K562 (cell line): ENCODE measurements around the gene HARS2. TPM values are rescaled to one million over a fixed set of nuclear protein-coding genes. Genes with fewer than 3 reads are reported as not detected.

Experiments
- ATF3 ChIP-seq, 2 experiments: fragments of 450-650 bp in 1 of 2; sonication (generic) in 1 of 2; formaldehyde crosslinking in 1 of 2; IDR thresholded peaks in 1 of 2; conservative IDR thresholded peaks in 1 of 2; 2 replicates each; pipeline versions ENCODE4 v1.6.1 to v1.8.1; 2016 to 2023; ENCODE audit warnings: mild to moderate bottlenecking in 2 of 2, moderate library complexity in 2 of 2, inconsistent platforms in 1 of 2, missing genetic modification reagents in 1 of 2
- DLX4 ChIP-seq: fragments of 250-450 bp; sonication (Bioruptor Pico); IDR thresholded peaks from 2 replicates; pipeline ENCODE4 v1.6.1; 2021; ENCODE audit warnings: mild to moderate bottlenecking
- EP300 ChIP-seq: IDR thresholded peaks from 2 replicates; pipeline ENCODE4 v1.6.1; 2012; ENCODE audit warnings: low read length, improper control_type of control experiment
- EWSR1 ChIP-seq: fragments of 450-650 bp; IDR thresholded peaks from 2 replicates; pipeline ENCODE4 v1.6.1; 2018; ENCODE audit warnings: borderline replicate concordance, mild to moderate bottlenecking, low read depth, moderate library complexity; ENCODE audit not compliant: partially characterized antibody
- HLTF ChIP-seq: fragments of 450-650 bp; IDR thresholded peaks from 2 replicates; pipeline ENCODE4 v1.6.1; 2016
- KLF10 ChIP-seq: fragments of 250-450 bp; sonication (Bioruptor Pico); IDR thresholded peaks from 2 replicates; pipeline ENCODE4 v1.6.1; 2021; ENCODE audit warnings: matching md5 sums
- POLR2A ChIP-seq: fragments of 450-650 bp; conservative IDR thresholded peaks from 2 replicates; pipeline ENCODE4 v1.6.1; 2016
- RBFOX2 ChIP-seq: fragments of 200-400 bp; formaldehyde crosslinking; IDR thresholded peaks from 2 replicates; pipeline ENCODE4 v1.6.1; 2017; ENCODE audit warnings: low read depth, mild to moderate bottlenecking, low read length, moderate library complexity
- SMAD3 ChIP-seq: fragments of 450-650 bp; formaldehyde crosslinking; conservative IDR thresholded peaks from 2 replicates; pipeline ENCODE4 v1.4.0; 2020; ENCODE audit warnings: mild to moderate bottlenecking
- TSHZ1 ChIP-seq: fragments of 250-450 bp; sonication (Bioruptor Pico); IDR thresholded peaks from 2 replicates; pipeline ENCODE4 v1.4.0; 2020; ENCODE audit warnings: mild to moderate bottlenecking, moderate library complexity
- ZNF408 ChIP-seq: fragments of 250-450 bp; sonication (Bioruptor Pico); IDR thresholded peaks from 2 replicates; pipeline ENCODE4 v1.4.0; 2020; ENCODE audit warnings: low read depth, mild to moderate bottlenecking, moderate library complexity
- ZNF778 ChIP-seq: fragments of 450-650 bp; formaldehyde crosslinking; IDR thresholded peaks from 2 replicates; pipeline ENCODE4 v1.4.0; 2020; ENCODE audit warnings: mild to moderate bottlenecking, moderate library complexity
- polyA plus RNA-seq, 8 experiments: library from polyadenylated mRNA; depleted of rRNA in 4 of 8; stranded (reverse) in 5 of 8; unstranded in 3 of 8; fragments of >200 nt; fragmentation: Nextera tagmentation in 2 of 8; fragmentation: Illumina TruSeq in 1 of 8; extraction: Ambion mirVana in 2 of 8; extraction: Trizol in 1 of 8; gene quantifications; 2 replicates each; pipeline versions ENCODE4 v1.2.1 to v1.2.3, GENCODE V29; 2011 to 2014; ENCODE audit warnings: inconsistent platforms in 1 of 8, missing spikeins in 1 of 8
- total RNA-seq, 7 experiments: library from RNA; depleted of rRNA in 6 of 7; stranded (reverse); fragments of >200 nt in 6 of 7; fragmentation: Illumina TruSeq in 2 of 7; extraction: Trizol in 2 of 7; gene quantifications; 2 replicates each; pipeline versions ENCODE4 v1.2.1 to v1.2.3, GENCODE V29; 2011 to 2021; ENCODE audit warnings: low replicate concordance in 1 of 7
- TF ChIP-seq, protein P1 (sequence below): sonication (generic); formaldehyde crosslinking; IDR thresholded peaks from 2 replicates; pipeline ENCODE4 v1.8.1; 2023; ENCODE audit warnings: mild to moderate bottlenecking, missing genetic modification reagents
- TF ChIP-seq, protein P2 (sequence below): fragments of 250-450 bp; sonication (Bioruptor Pico); IDR thresholded peaks from 2 replicates; pipeline ENCODE4 v1.5.1; 2021; ENCODE audit warnings: mild to moderate bottlenecking
- TF ChIP-seq, protein P3 (sequence below), 2 experiments: fragments of 200-800 bp in 1 of 2; sonication (Bioruptor generic) in 1 of 2; sonication (generic) in 1 of 2; formaldehyde crosslinking in 1 of 2; IDR thresholded peaks in 1 of 2; conservative IDR thresholded peaks in 1 of 2; 2 replicates each; pipeline versions ENCODE4 v1.5.0 to v1.6.1; 2016 to 2020; ENCODE audit warnings: missing compliant biosample characterization in 1 of 2, missing genetic modification characterization in 1 of 2, missing genetic modification reagents in 1 of 2
- TF ChIP-seq, protein P4 (sequence below): fragments of 450-650 bp; IDR thresholded peaks from 2 replicates; pipeline ENCODE4 v1.6.1; 2014; ENCODE audit warnings: low read depth, mild to moderate bottlenecking, moderate library complexity, borderline replicate concordance

The HARS2 gene
- total and polyA plus RNA-seq, 9 of the 15 experiments (the other 6 are each of a cell fraction or from before 2014, with no cell fraction given) = 8.5 to 41.6 (median 27.1) TPM

DNA sequence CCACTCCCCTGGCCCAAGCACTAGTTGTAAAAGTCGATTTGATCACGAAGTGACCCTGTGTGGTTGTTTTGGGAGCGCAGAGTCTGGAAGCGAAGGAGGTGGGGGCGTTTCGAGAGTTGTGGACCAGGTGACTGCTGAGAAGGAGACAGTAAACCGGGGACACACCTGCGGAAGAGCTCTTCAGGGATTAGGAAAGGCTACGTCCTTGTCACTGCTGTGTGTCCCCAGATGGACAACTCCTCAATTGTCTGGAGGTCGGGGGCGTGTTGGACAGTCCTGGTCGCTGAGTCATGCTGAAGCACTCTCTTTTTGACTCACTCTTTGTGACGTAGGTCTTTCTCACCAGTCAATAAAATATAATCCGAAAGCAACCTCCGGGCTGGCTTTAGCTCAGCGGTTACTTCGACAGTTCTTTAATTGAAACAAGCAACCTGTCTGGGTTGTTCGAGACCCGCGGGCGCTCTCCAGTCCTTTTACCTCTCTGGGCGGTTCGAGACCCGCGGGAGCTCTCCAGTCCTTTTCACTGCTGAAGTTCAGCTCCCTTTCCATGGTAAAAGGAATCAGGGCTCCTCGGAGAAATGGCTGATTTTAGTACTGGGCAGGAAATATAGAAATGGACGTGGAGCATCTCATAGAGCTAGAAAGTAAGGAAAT lies 19.8 kb downstream of the HARS2 start (continued):
- TF ChIP-seq, protein P1, sequence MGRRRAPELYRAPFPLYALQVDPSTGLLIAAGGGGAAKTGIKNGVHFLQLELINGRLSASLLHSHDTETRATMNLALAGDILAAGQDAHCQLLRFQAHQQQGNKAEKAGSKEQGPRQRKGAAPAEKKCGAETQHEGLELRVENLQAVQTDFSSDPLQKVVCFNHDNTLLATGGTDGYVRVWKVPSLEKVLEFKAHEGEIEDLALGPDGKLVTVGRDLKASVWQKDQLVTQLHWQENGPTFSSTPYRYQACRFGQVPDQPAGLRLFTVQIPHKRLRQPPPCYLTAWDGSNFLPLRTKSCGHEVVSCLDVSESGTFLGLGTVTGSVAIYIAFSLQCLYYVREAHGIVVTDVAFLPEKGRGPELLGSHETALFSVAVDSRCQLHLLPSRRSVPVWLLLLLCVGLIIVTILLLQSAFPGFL = no peak
- TF ChIP-seq POLR2A (peak; percentile 75), ZNF778 (no peak), SMAD3 (0 out of 2 replicates have a peak, but pooled peaks have one; percentile 29), EP300 (peak; percentile 88), KLF10 (no peak), EWSR1 (no peak), HLTF (no peak), ZNF408 (CRISPR knock-in tag) (no peak), TSHZ1 (no peak), RBFOX2 (peak; percentile 65), DLX4 (CRISPR knock-in tag) (no peak), ATF3 (IDR thresholded peaks at IDR 0.05) (peak; percentile 95), ATF3 (CRISPR knock-in tag; conservative IDR thresholded peaks at IDR 0.05) (peak; percentile 96)
- TF ChIP-seq, protein P2, sequence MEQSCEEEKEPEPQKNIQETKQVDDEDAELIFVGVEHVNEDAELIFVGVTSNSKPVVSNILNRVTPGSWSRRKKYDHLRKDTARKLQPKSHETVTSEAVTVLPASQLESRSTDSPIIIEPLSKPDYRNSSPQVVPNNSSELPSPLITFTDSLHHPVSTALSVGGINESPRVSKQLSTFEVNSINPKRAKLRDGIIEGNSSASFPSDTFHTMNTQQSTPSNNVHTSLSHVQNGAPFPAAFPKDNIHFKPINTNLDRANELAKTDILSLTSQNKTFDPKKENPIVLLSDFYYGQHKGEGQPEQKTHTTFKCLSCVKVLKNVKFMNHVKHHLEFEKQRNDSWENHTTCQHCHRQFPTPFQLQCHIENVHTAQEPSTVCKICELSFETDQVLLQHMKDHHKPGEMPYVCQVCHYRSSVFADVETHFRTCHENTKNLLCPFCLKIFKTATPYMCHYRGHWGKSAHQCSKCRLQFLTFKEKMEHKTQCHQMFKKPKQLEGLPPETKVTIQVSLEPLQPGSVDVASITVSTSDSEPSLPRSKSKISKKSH (CRISPR knock-in tag) = no peak
- TF ChIP-seq, protein P3, sequence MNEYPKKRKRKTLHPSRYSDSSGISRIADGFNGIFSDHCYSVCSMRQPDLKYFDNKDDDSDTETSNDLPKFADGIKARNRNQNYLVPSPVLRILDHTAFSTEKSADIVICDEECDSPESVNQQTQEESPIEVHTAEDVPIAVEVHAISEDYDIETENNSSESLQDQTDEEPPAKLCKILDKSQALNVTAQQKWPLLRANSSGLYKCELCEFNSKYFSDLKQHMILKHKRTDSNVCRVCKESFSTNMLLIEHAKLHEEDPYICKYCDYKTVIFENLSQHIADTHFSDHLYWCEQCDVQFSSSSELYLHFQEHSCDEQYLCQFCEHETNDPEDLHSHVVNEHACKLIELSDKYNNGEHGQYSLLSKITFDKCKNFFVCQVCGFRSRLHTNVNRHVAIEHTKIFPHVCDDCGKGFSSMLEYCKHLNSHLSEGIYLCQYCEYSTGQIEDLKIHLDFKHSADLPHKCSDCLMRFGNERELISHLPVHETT (CRISPR knock-in tag; conservative IDR thresholded peaks at IDR 0.05 in 1 of 2, IDR thresholded peaks at IDR 0.05 in 1 of 2) = 0 out of 4 replicates have a peak, but pooled peaks of 1 of the 2 experiments have one; percentile 23
- TF ChIP-seq, protein P4, sequence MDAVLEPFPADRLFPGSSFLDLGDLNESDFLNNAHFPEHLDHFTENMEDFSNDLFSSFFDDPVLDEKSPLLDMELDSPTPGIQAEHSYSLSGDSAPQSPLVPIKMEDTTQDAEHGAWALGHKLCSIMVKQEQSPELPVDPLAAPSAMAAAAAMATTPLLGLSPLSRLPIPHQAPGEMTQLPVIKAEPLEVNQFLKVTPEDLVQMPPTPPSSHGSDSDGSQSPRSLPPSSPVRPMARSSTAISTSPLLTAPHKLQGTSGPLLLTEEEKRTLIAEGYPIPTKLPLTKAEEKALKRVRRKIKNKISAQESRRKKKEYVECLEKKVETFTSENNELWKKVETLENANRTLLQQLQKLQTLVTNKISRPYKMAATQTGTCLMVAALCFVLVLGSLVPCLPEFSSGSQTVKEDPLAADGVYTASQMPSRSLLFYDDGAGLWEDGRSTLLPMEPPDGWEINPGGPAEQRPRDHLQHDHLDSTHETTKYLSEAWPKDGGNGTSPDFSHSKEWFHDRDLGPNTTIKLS = no peak; the same call in 1 of the 2 replicates
